Measurements from ENCODE around the gene EFCAB12.

GRCh38 chr3:129399895-129400357, 28.5 kb downstream of the EFCAB12 start:
- no peak for TF ChIP-seq CTCF (IDR thresholded peaks at IDR 0.05; ENCODE audit: low read depth, low read length)
- TF ChIP-seq EZH2phosphoT487 (IDR thresholded peaks at IDR 0.05; ENCODE audit: low read depth) = no peak
